Esophagus squamous epithelium (tissue), 5 donors: Measurements from ENCODE around the gene LCE3B. TPM values are rescaled to one million over a fixed set of nuclear protein-coding genes. Genes with fewer than 3 reads are reported as not detected.
A peak's percentile ranks its signal among the peaks of the same experiment; 100 is the strongest.
"Not testable (repeated sequence)": the region's sequence is repeated elsewhere in the genome, so short reads cannot be mapped to it uniquely, and the experiment has no call there.

Source experiments
- DNase-seq: peaks from one replicate; lab custom pipeline; 2025; lab: John Stamatoyannopoulos, UW
- H3K27ac ChIP-seq, 4 donors: fragments of 200-600 bp; sonication (generic); one replicate each; pipeline ENCODE4 v1.5.1; 2016 to 2019; ENCODE audit warnings: mild to moderate bottlenecking in 1 of 4
- H3K27me3 ChIP-seq, 4 donors: fragments of 200-600 bp; sonication (generic); 1 replicate in 3 of 4; 2 replicates in 1 of 4; pipeline versions ENCODE4 v1.5.1 to v1.6.0; 2017 to 2021; ENCODE audit warnings: antibody characterized with exemption in 1 of 4
- H3K36me3 ChIP-seq, 3 donors: fragments of 200-600 bp; sonication (generic); one replicate each; pipeline ENCODE4 v1.5.1; 2016 to 2019
- H3K4me1 ChIP-seq, 3 donors: fragments of 200-600 bp; sonication (generic); one replicate each; pipeline ENCODE4 v1.5.1; 2017 to 2019
- H3K4me3 ChIP-seq, 4 donors: fragments of 200-600 bp; sonication (generic); 1 replicate in 3 of 4; 2 replicates in 1 of 4; pipeline ENCODE4 v1.5.1; 2016 to 2019; ENCODE audit warnings: mild to moderate bottlenecking in 2 of 4, moderate library complexity in 1 of 4
- H3K9me3 ChIP-seq, 3 donors: fragments of 200-600 bp; sonication (generic); one replicate each; pipeline ENCODE4 v1.5.1; 2016 to 2019
- CTCF ChIP-seq, 6 experiments: fragments of 450-650 bp in 4 of 6; fragments of 200-600 bp in 2 of 6; sonication (generic) in 2 of 6; IDR thresholded peaks; one replicate each; pipeline ENCODE4 v1.5.1; 2016 to 2019; ENCODE audit warnings: antibody characterized with exemption in 6 of 6, mild to moderate bottlenecking in 4 of 6, moderate library complexity in 4 of 6
- POLR2A ChIP-seq, 4 donors: fragments of 450-650 bp; IDR thresholded peaks; one replicate each; pipeline ENCODE4 v1.6.1; 2017; ENCODE audit warnings: antibody characterized with exemption in 4 of 4, mild to moderate bottlenecking in 4 of 4, moderate library complexity in 3 of 4
- WGBS, 2 donors: methylation state at CpG; one replicate each; pipeline ENCODE4 v1.1.5; 2018; 5-methylcytosine and 5-hydroxymethylcytosine counted together
- intact Hi-C: fragments of 100-400 bp; cut with DNase I; formaldehyde crosslinking; loops from one replicate; pipeline ENCODE4 v1.15.0; 2022
- total RNA-seq, 4 donors: library from RNA; depleted of rRNA; stranded (reverse); fragments of >200 nt; gene quantifications; one replicate each; pipeline ENCODE4 v1.1.0, GENCODE V29; 2016
- donor health status: DM: yes; HTN: yes; CAD: no.

LCE3B gene
- total RNA-seq = not detected

GRCh38 chr1:152613511-152613910 lies at the start of gene LCE3B:
Gene LCE3B, plus strand, starts transcription at chr1:152613811. Its CDS starts 0 bp downstream, at chr1:152613811.
- intact Hi-C loops = no loop called here
- DNase-seq = no peak
- Histone ChIP-seq H3K36me3 (no peaks in the 10 kb centered on the region), H3K27me3 (no peaks in the 10 kb centered on the region), H3K27ac (no peak within 1 kb of the TSS), H3K4me1 (no peaks in the 10 kb centered on the region), H3K9me3 (peaks cover 0 to 11% (median 0%) of the 10 kb centered on the region in 3 donors), H3K4me3 (no peak within 1 kb of the TSS)
- no peak for TF ChIP-seq POLR2A (IDR thresholded peaks at IDR 0.05)
- WGBS, 2 donors = 88 to 100% methylated on average over 1 of the region's 1 CpG

GRCh38 chr1:152565115-152565514 lies 48.5 kb upstream of the LCE3B start:
- no peak for TF ChIP-seq CTCF (IDR thresholded peaks at IDR 0.05)
- no peak for TF ChIP-seq POLR2A (IDR thresholded peaks at IDR 0.05)
- H3K4me3 ChIP-seq = no peak overlapping the region
- intact Hi-C loops = no loop called here
- 84 to 86% methylated on average over 2 of the region's 2 CpGs for WGBS, 2 donors
- no peak for DNase-seq
- no peaks in the 10 kb centered on the region for H3K4me1 ChIP-seq
- no peaks in the 10 kb centered on the region for H3K27me3 ChIP-seq
- no peaks in the 10 kb centered on the region for H3K36me3 ChIP-seq
- peaks cover 0 to 5% (median 5%) of the 10 kb centered on the region in 3 donors for H3K9me3 ChIP-seq
- H3K27ac ChIP-seq = no peak overlapping the region

- no peaks in the 10 kb centered on the region for H3K27me3 ChIP-seq
- TF ChIP-seq POLR2A (IDR thresholded peaks at IDR 0.05) (no peak), CTCF (IDR thresholded peaks at IDR 0.05) (no peak)
- no peak for DNase-seq
- WGBS, 2 donors = 73 to 78% methylated on average over 6 of the region's 14 CpGs
- H3K4me1 ChIP-seq = no peaks in the 10 kb centered on the region
- no peak overlapping the region for H3K27ac ChIP-seq
- intact Hi-C loops = no loop called here
- H3K9me3 ChIP-seq = peaks cover 0 to 10% (median 5%) of the 10 kb centered on the region in 3 donors
- H3K36me3 ChIP-seq = no peaks in the 10 kb centered on the region
- H3K4me3 ChIP-seq = no peak overlapping the region
These were observed 47.9 kb upstream of the LCE3B start for GRCh38 chr1:152565535-152566215.

- no peak within 1 kb of the TSS for H3K4me3 ChIP-seq
- peak within 1 kb of the TSS in 2 of 4 donors; percentile 10 to 14 for H3K27ac ChIP-seq
- intact Hi-C loops = no loop called here
- TF ChIP-seq POLR2A (IDR thresholded peaks at IDR 0.05) (no peak), CTCF (IDR thresholded peaks at IDR 0.05) (no peak)
- peaks cover 0 to 11% (median 5%) of the 10 kb centered on the region in 3 donors for H3K9me3 ChIP-seq
- DNase-seq = no peak
- peaks cover 0 to 3% (median 0%) of the 10 kb centered on the region in 4 donors for H3K27me3 ChIP-seq
- H3K36me3 ChIP-seq = no peaks in the 10 kb centered on the region
- 27 to 44% methylated on average over 1 of the region's 1 CpG for WGBS, 2 donors
- H3K4me1 ChIP-seq = no peaks in the 10 kb centered on the region
These were observed 46.9 kb upstream of the LCE3B start, which contains the start of gene LCE3E for GRCh38 chr1:152566681-152567080. Gene LCE3E, minus strand, starts transcription at chr1:152566780. Its CDS starts 572 bp downstream, at chr1:152566208.

- H3K4me3 ChIP-seq = no peak overlapping the region
- H3K27ac ChIP-seq = no peak overlapping the region
- intact Hi-C loops = no loop called here
- no peaks in the 10 kb centered on the region for H3K9me3 ChIP-seq
- TF ChIP-seq POLR2A (IDR thresholded peaks at IDR 0.05) (no peak), CTCF (IDR thresholded peaks at IDR 0.05) (no peak)
- H3K4me1 ChIP-seq = no peaks in the 10 kb centered on the region
- WGBS, 2 donors = 67 to 73% methylated on average over 1 to 2 of the region's 2 CpGs
- DNase-seq = no peak
- peaks cover 0 to 12% (median 0%) of the 10 kb centered on the region in 4 donors for H3K27me3 ChIP-seq
- no peaks in the 10 kb centered on the region for H3K36me3 ChIP-seq
These were observed 36.4 kb upstream of the LCE3B start for GRCh38 chr1:152577168-152577567.

- peaks cover 0 to 12% (median 0%) of the 10 kb centered on the region in 4 donors for H3K27me3 ChIP-seq
- H3K27ac ChIP-seq, H3K36me3 ChIP-seq, DNase-seq, H3K4me1 ChIP-seq, intact Hi-C loops, H3K9me3 ChIP-seq, H3K4me3 ChIP-seq: not testable (repeated sequence)
- WGBS, 2 donors = no CpG with 5 or more reads among the region's 9 CpGs
These were observed 34.1 kb upstream of the LCE3B start for GRCh38 chr1:152579526-152579925.
